ENCODE data around the gene C5orf22. TPM values are rescaled to one million over a fixed set of nuclear protein-coding genes. Genes with fewer than 3 reads are reported as not detected.

C5orf22 gene
- total RNA-seq: 22.8 TPM
- polyA plus RNA-seq: 12.4 TPM

DNA sequence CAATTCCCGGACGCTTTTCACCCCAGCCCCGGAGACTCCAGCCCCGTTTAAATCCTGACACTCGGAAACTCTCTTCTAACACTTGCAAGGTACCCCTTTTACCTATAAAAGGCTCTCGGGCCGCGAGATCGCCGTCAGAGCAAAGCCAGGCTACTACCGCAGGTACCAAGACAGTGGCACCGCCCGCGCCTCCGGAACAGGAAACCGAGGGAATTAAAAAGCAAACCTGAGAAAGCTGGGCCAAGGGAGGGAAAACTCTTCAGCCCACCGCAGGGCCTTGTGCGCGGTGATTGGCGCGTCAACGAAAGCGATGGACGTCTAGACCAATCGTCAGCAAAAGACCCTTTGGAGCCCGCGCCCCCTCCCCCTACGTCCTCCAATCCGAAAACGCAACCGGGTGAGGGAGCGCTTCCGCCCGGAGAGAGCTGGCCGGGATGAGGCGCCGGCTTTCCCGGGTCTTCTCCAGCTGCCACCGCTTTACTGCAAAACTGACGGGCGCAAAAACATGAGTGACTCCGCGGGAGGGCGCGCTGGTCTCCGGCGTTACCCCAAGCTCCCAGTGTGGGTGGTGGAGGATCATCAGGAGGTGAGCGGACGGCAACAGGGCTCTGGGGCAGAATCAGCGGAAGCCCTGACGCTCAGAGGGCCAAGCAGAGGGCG lies at the start of gene C5orf22, which contains the start of gene DROSHA:
TSS of gene C5orf22 (plus strand) at position 414 of the 660 bp plus-strand sequence. CDS start at position 506, 92 bp downstream.
TSS of gene DROSHA (minus strand) at position 206 of the 660 bp plus-strand sequence. CDS start 3,034 bp downstream, outside the sequence.
- WGBS: under 1% methylated on average over 52 of the region's 52 CpGs
- peak within 1 kb of the TSS; percentile 38 for H3K27ac ChIP-seq (ENCODE audit: low read depth)
- H3K4me3 ChIP-seq (ENCODE audit: low read depth, low read length): peak within 1 kb of the TSS; percentile 61
- no peaks in the 10 kb centered on the region for H3K36me3 ChIP-seq (ENCODE audit: insufficient read depth)
- peak; percentile 94 for DNase-seq (ENCODE audit: extremely low spot score)
- no peaks in the 10 kb centered on the region for H3K4me1 ChIP-seq (ENCODE audit: insufficient read depth)

DNA sequence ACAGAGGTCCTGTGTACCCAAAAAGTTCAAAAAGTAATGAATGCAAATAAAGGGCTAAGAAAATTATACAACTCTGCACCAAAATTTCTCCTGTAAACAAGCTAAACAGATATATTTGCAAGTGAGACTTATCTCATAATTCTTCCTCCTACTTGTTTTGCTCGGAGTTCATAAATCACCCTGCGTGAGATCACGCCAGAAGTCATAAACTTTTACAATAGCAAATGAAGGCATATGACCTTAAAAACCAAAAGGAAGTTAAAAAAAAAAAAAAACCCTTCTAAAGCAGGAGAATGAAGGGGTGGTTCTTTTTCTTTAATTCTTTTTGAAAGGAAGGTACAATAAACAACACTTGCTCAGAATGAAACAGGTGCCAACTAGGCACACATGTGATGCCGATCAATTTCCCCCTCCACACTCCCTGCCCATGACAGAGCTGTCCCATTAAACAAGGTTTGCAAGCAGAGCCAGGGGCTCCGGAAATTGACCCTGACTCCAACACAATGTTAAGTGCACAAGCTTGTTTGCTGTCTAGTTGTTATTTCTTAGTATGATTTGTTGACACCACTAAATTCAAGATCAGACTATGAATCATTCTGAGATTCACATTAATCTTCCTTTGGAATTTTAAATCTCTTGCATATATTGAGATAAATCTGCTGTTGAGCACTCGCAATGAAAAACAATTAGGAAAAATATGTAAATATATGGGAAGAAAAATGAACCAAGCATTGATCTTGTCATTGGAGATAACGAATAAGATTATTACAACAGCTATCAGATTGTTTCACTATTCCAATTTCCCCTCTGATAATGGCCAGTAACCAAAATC lies 46.5 kb upstream of the C5orf22 start:
- DNase-seq (ENCODE audit: extremely low spot score): no peak
- 40% methylated on average over 7 of the region's 7 CpGs for WGBS
- H3K36me3 ChIP-seq (ENCODE audit: insufficient read depth): peaks cover 2% of the 10 kb centered on the region
- H3K27ac ChIP-seq (ENCODE audit: low read depth): no peak overlapping the region
- no peak overlapping the region for H3K4me3 ChIP-seq (ENCODE audit: low read depth, low read length)
- no peaks in the 10 kb centered on the region for H3K4me1 ChIP-seq (ENCODE audit: insufficient read depth)

- no peak for DNase-seq (ENCODE audit: extremely low spot score)
- H3K27ac ChIP-seq (ENCODE audit: low read depth): no peak overlapping the region
- H3K4me3 ChIP-seq (ENCODE audit: low read depth, low read length): no peak overlapping the region
- WGBS: 85% methylated on average over 6 of the region's 6 CpGs
- peaks cover 2% of the 10 kb centered on the region for H3K36me3 ChIP-seq (ENCODE audit: insufficient read depth)
- no peaks in the 10 kb centered on the region for H3K4me1 ChIP-seq (ENCODE audit: insufficient read depth)
Observed at GRCh38 chr5:31486441-31486840, 45.7 kb upstream of the C5orf22 start.

DNA sequence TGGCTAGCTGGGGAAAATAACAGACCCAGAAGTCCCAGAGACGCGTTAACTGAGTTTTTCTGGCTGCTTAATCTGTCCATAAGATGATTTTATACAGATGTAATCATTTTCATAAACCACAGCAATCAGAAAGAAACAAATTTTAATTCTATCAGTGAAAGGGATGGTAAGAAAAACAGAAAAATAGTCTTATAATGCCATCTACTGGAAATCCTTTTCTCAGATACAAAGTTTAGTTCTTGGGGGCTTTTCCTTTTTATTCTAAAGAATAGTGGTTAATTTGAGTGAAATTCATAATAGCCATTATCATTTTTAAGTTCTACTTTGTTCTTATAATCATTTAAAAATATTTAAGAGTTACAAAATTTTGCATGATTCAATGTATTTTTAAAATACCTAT lies 44.6 kb upstream of the C5orf22 start:
- Histone ChIP-seq H3K4me3 (ENCODE audit: low read depth, low read length) (no peak overlapping the region), H3K4me1 (ENCODE audit: insufficient read depth) (no peaks in the 10 kb centered on the region), H3K36me3 (ENCODE audit: insufficient read depth) (peaks cover 2% of the 10 kb centered on the region), H3K27ac (ENCODE audit: low read depth) (no peak overlapping the region)
- DNase-seq (ENCODE audit: extremely low spot score): no peak
- 66% methylated on average over 2 of the region's 2 CpGs for WGBS

DNA sequence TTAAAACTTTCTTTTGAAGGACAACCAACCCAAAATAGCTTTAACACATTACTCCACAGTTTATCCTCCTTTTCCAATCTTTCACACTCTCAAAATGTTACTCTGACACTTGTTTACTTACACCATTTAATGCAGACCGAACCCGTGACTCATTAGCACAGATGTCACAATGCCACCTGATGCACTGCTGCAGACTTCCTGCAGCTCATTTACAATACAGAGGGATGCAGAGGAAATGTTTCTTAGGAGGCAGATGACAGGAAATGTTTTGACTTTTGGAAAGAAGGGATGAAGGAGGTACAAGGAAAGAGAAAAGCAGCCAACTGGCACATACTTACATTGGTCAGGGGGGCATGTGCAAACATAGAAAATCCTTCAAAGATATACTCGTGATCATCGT lies 39.2 kb upstream of the C5orf22 start:
- Histone ChIP-seq H3K27ac (ENCODE audit: low read depth) (no peak overlapping the region), H3K4me1 (ENCODE audit: insufficient read depth) (no peaks in the 10 kb centered on the region), H3K36me3 (ENCODE audit: insufficient read depth) (peaks cover 9% of the 10 kb centered on the region), H3K4me3 (ENCODE audit: low read depth, low read length) (no peak overlapping the region)
- no peak for DNase-seq (ENCODE audit: extremely low spot score)
- 73% methylated on average over 4 of the region's 4 CpGs for WGBS

GRCh38 chr5:31495336-31495735 lies 36.8 kb upstream of the C5orf22 start:
- Histone ChIP-seq H3K27ac (ENCODE audit: low read depth) (no peak overlapping the region), H3K4me1 (ENCODE audit: insufficient read depth) (no peaks in the 10 kb centered on the region), H3K4me3 (ENCODE audit: low read depth, low read length) (no peak overlapping the region), H3K36me3 (ENCODE audit: insufficient read depth) (peaks cover 9% of the 10 kb centered on the region)
- 96% methylated on average over 4 of the region's 4 CpGs for WGBS
- DNase-seq (ENCODE audit: extremely low spot score): no peak

- WGBS: 92% methylated on average over 2 of the region's 2 CpGs
- Histone ChIP-seq H3K27ac (ENCODE audit: low read depth) (no peak overlapping the region), H3K4me1 (ENCODE audit: insufficient read depth) (no peaks in the 10 kb centered on the region), H3K4me3 (ENCODE audit: low read depth, low read length) (no peak overlapping the region), H3K36me3 (ENCODE audit: insufficient read depth) (peaks cover 12% of the 10 kb centered on the region)
- no peak for DNase-seq (ENCODE audit: extremely low spot score)
Observed at GRCh38 chr5:31496301-31496700, 35.8 kb upstream of the C5orf22 start.

GRCh38 chr5:31496891-31497290 lies 35.2 kb upstream of the C5orf22 start:
- WGBS: 82% methylated on average over 6 of the region's 6 CpGs
- H3K27ac ChIP-seq (ENCODE audit: low read depth): no peak overlapping the region
- no peaks in the 10 kb centered on the region for H3K4me1 ChIP-seq (ENCODE audit: insufficient read depth)
- DNase-seq (ENCODE audit: extremely low spot score): no peak
- no peak overlapping the region for H3K4me3 ChIP-seq (ENCODE audit: low read depth, low read length)
- peaks cover 12% of the 10 kb centered on the region for H3K36me3 ChIP-seq (ENCODE audit: insufficient read depth)

- peaks cover 8% of the 10 kb centered on the region for H3K36me3 ChIP-seq (ENCODE audit: insufficient read depth)
- no peak for DNase-seq (ENCODE audit: extremely low spot score)
- 83% methylated on average over 4 of the region's 4 CpGs for WGBS
- H3K27ac ChIP-seq (ENCODE audit: low read depth): no peak overlapping the region
- H3K4me1 ChIP-seq (ENCODE audit: insufficient read depth): no peaks in the 10 kb centered on the region
- H3K4me3 ChIP-seq (ENCODE audit: low read depth, low read length): no peak overlapping the region
Observed at GRCh38 chr5:31500256-31500655, 31.8 kb upstream of the C5orf22 start.

- Histone ChIP-seq H3K27ac (ENCODE audit: low read depth) (no peak overlapping the region), H3K4me3 (ENCODE audit: low read depth, low read length) (no peak overlapping the region), H3K4me1 (ENCODE audit: insufficient read depth) (no peaks in the 10 kb centered on the region), H3K36me3 (ENCODE audit: insufficient read depth) (peaks cover 6% of the 10 kb centered on the region)
- 95% methylated on average over 4 of the region's 4 CpGs for WGBS
- no peak for DNase-seq (ENCODE audit: extremely low spot score)
Observed at GRCh38 chr5:31502506-31502905, 29.6 kb upstream of the C5orf22 start.

DNA sequence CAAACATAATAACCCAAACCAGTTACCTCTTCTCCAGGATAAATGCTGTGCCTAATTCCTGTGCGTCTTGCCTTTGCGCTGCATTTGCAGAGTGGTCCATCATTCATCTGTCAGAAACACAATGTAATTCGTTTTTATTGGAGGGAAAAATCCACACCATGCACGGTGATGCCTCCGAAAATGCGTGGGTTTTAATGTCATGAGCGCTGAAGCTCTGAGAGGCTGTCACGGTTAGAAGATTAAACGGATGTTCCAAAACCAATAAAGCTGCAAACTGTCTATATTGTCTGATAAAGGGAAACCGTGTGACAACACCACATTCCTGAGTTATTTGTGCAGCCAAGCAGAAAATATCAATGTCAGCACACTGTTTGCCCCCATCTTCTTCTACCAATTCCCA lies 27.6 kb upstream of the C5orf22 start:
- Histone ChIP-seq H3K36me3 (ENCODE audit: insufficient read depth) (peaks cover 6% of the 10 kb centered on the region), H3K27ac (ENCODE audit: low read depth) (no peak overlapping the region), H3K4me1 (ENCODE audit: insufficient read depth) (no peaks in the 10 kb centered on the region), H3K4me3 (ENCODE audit: low read depth, low read length) (no peak overlapping the region)
- 84% methylated on average over 10 of the region's 10 CpGs for WGBS
- no peak for DNase-seq (ENCODE audit: extremely low spot score)

GRCh38 chr5:31511305-31511704 lies 20.8 kb upstream of the C5orf22 start:
- Histone ChIP-seq H3K4me3 (ENCODE audit: low read depth, low read length) (no peak overlapping the region), H3K27ac (ENCODE audit: low read depth) (no peak overlapping the region), H3K4me1 (ENCODE audit: insufficient read depth) (no peaks in the 10 kb centered on the region), H3K36me3 (ENCODE audit: insufficient read depth) (peaks cover 4% of the 10 kb centered on the region)
- no peak for DNase-seq (ENCODE audit: extremely low spot score)
- 95% methylated on average over 4 of the region's 4 CpGs for WGBS

DNA sequence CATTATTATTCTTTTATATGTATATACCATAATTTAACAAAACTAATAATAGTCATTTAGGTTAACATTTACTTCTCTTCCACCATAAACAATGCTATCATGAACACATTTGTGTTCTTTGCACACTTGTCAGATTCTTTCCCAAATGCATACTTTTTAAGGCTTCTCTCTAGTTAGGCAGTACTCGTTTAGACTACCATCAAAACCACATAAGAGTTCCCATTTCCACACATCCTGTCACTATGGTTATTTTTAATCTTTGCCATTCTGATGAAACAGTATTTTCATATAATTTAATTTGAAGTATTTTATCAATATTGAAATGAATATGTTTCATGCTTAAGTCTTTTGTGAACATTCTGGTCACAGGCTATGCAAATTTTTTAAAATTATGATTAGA lies 15.3 kb upstream of the C5orf22 start:
- peaks cover 3% of the 10 kb centered on the region for H3K36me3 ChIP-seq (ENCODE audit: insufficient read depth)
- no peak for DNase-seq (ENCODE audit: extremely low spot score)
- no peak overlapping the region for H3K27ac ChIP-seq (ENCODE audit: low read depth)
- H3K4me3 ChIP-seq (ENCODE audit: low read depth, low read length): no peak overlapping the region
- WGBS: 67% methylated on average over 1 of the region's 1 CpG
- H3K4me1 ChIP-seq (ENCODE audit: insufficient read depth): no peaks in the 10 kb centered on the region

DNA sequence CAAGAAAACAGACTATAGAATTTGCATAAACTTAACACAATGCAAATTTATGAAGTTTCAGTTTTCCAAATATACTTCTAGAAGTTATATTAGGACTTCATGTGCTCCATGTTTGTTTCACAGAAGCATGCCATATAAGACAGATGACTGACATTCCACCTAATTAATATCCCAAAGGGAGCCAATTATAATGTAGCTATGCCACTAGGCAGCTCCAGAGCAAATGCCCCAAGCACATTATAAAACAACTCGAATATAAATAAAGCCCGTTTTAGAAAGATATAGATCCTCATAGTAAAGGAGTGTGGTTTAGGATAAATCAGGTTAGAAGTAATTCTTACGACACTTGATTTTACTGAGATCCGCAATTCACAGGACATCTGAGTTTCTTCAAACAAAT lies 9.1 kb upstream of the C5orf22 start:
- 96% methylated on average over 4 of the region's 4 CpGs for WGBS

More for the DNA sequence above, 9.1 kb upstream of the C5orf22 start:
- Histone ChIP-seq H3K4me1 (ENCODE audit: insufficient read depth) (no peaks in the 10 kb centered on the region), H3K36me3 (ENCODE audit: insufficient read depth) (peaks cover 5% of the 10 kb centered on the region), H3K27ac (ENCODE audit: low read depth) (no peak overlapping the region), H3K4me3 (ENCODE audit: low read depth, low read length) (no peak overlapping the region)
- DNase-seq (ENCODE audit: extremely low spot score): no peak
